GM23338 (cell line): ENCODE results near the gene NEK7. TPM values are rescaled to one million over a fixed set of nuclear protein-coding genes. Genes with fewer than 3 reads are reported as not detected.

Experiments used
- ATAC-seq: fragments of 200-7000 bp; cut with Tn5 transposase; 3 replicates; pipeline ENCODE4 v1.9.1; 2020
- DNase-seq: peaks from one replicate; pipeline ENCODE4 v3.0.0-alpha.2; 2015; ENCODE audit warnings: low spot score
- H2AFZ ChIP-seq: fragments of 200-600 bp; sonication (generic); 2 replicates; pipeline ENCODE4 v1.8.0; 2016; ENCODE audit warnings: antibody characterized with exemption, mild to moderate bottlenecking, moderate library complexity
- H3F3A ChIP-seq: fragments of 200-600 bp; sonication (generic); replicated peaks from 2 replicates; pipeline ENCODE4 v1.8.0; 2017; ENCODE audit warnings: antibody characterized with exemption, mixed run types, low read depth
- H3K27ac ChIP-seq: fragments of 200-600 bp; sonication (generic); 2 replicates; pipeline ENCODE4 v1.6.1; 2016; ENCODE audit warnings: low read depth
- H3K27me3 ChIP-seq: fragments of 200-600 bp; sonication (generic); 2 replicates; pipeline ENCODE4 v1.8.0; 2016; ENCODE audit warnings: mild to moderate bottlenecking, mixed run types, moderate library complexity; ENCODE audit not compliant: insufficient read depth
- H3K36me3 ChIP-seq: fragments of 200-600 bp; sonication (generic); 2 replicates; pipeline ENCODE4 v1.8.0; 2016; ENCODE audit warnings: mild to moderate bottlenecking; ENCODE audit not compliant: insufficient read depth
- H3K4me1 ChIP-seq: fragments of 200-600 bp; sonication (generic); 2 replicates; pipeline ENCODE4 v1.8.0; 2016; ENCODE audit warnings: mild to moderate bottlenecking, moderate library complexity; ENCODE audit not compliant: insufficient read depth
- H3K4me2 ChIP-seq: fragments of 200-600 bp; sonication (generic); 2 replicates; pipeline ENCODE4 v1.7.1; 2017; ENCODE audit warnings: mixed run types
- H3K4me3 ChIP-seq: fragments of 200-600 bp; sonication (generic); 2 replicates; pipeline ENCODE4 v1.6.1; 2016; ENCODE audit warnings: mixed run types
- H3K79me2 ChIP-seq: fragments of 200-600 bp; sonication (generic); replicated peaks from 2 replicates; pipeline ENCODE4 v1.8.0; 2017; ENCODE audit warnings: mild to moderate bottlenecking; ENCODE audit not compliant: insufficient read depth
- H3K9me2 ChIP-seq: fragments of 200-600 bp; sonication (generic); 2 replicates; pipeline ENCODE4 v1.8.0; 2017; ENCODE audit not compliant: insufficient read depth
- H4K20me1 ChIP-seq: fragments of 200-600 bp; sonication (generic); replicated peaks from 2 replicates; pipeline ENCODE4 v1.8.0; 2017; ENCODE audit warnings: mild to moderate bottlenecking; ENCODE audit not compliant: insufficient read depth
- H3K27ac Mint-ChIP-seq: 2 replicates; pipeline ENCODE4 v1.8.0; 2020; ENCODE audit warnings: inconsistent platforms, mild to moderate bottlenecking, moderate library complexity, mixed read lengths
- H3K27me3 Mint-ChIP-seq: 3 replicates; pipeline ENCODE4 v1.8.0; 2022; ENCODE audit warnings: low read depth, mild to moderate bottlenecking, moderate library complexity, mixed read lengths, inconsistent platforms; ENCODE audit not compliant: insufficient read depth, poor library complexity
- H3K36me3 Mint-ChIP-seq: 3 replicates; pipeline ENCODE4 v1.8.0; 2021; ENCODE audit warnings: low read depth, mild to moderate bottlenecking, inconsistent platforms, moderate library complexity, mixed read lengths
- H3K4me1 Mint-ChIP-seq: 3 replicates; pipeline ENCODE4 v1.8.0; 2020; ENCODE audit warnings: mild to moderate bottlenecking, inconsistent platforms, mixed read lengths
- H3K4me3 Mint-ChIP-seq: 3 replicates; pipeline ENCODE4 v1.8.0; 2021; ENCODE audit warnings: moderate library complexity, mild to moderate bottlenecking, inconsistent platforms, mixed read lengths
- H3K9me3 Mint-ChIP-seq: 3 replicates; pipeline ENCODE4 v1.8.0; 2020; ENCODE audit warnings: moderate library complexity, mild to moderate bottlenecking, inconsistent platforms, mixed read lengths
- CTCF ChIP-seq, 2 experiments: fragments of 200-600 bp in 1 of 2; sonication (generic) in 1 of 2; conservative IDR thresholded peaks; 2 replicates each; pipeline versions ENCODE4 v1.5.1 to v1.6.1; 2016 to 2017; ENCODE audit warnings: antibody characterized with exemption in 2 of 2, low read depth in 2 of 2, mild to moderate bottlenecking in 2 of 2, moderate library complexity in 1 of 2
- EZH2 ChIP-seq: fragments of 200-600 bp; sonication (generic); IDR thresholded peaks from one replicate; pipeline ENCODE4 v1.8.0; 2017; ENCODE audit warnings: antibody characterized with exemption, mild to moderate bottlenecking, low read depth; ENCODE audit not compliant: unreplicated experiment
- EZH2phosphoT487 ChIP-seq: fragments of 200-600 bp; sonication (generic); IDR thresholded peaks from one replicate; pipeline ENCODE4 v1.8.1; 2018; ENCODE audit warnings: antibody characterized with exemption; ENCODE audit not compliant: unreplicated experiment
- JUNB ChIP-seq: IDR thresholded peaks from one replicate; pipeline ENCODE4 v1.6.1; 2016; ENCODE audit warnings: antibody characterized with exemption; ENCODE audit not compliant: unreplicated experiment
- REST ChIP-seq: IDR thresholded peaks from one replicate; pipeline ENCODE4 v1.6.1; 2018; ENCODE audit warnings: antibody characterized with exemption; ENCODE audit not compliant: unreplicated experiment
- STAT1 ChIP-seq: IDR thresholded peaks from one replicate; pipeline ENCODE4 v1.6.1; 2016; ENCODE audit warnings: antibody characterized with exemption; ENCODE audit not compliant: unreplicated experiment
- ZNF114 ChIP-seq: fragments of 250-450 bp; sonication (Bioruptor Pico); IDR thresholded peaks from 2 replicates; pipeline ENCODE4 v1.5.0; 2020; ENCODE audit warnings: mild to moderate bottlenecking, moderate library complexity
- ZNF331 ChIP-seq: fragments of 250-450 bp; sonication (Bioruptor Pico); IDR thresholded peaks from 2 replicates; pipeline ENCODE4 v1.5.0; 2020; ENCODE audit warnings: low read depth, mild to moderate bottlenecking, moderate library complexity
- ZNF462 ChIP-seq: fragments of 250-450 bp; sonication (Bioruptor Pico); IDR thresholded peaks from 2 replicates; pipeline ENCODE4 v1.5.0; 2020; ENCODE audit warnings: mild to moderate bottlenecking, moderate library complexity
- polyA plus RNA-seq: library from polyadenylated mRNA; unstranded; fragments of >200 nt; fragmentation: Nextera tagmentation; extraction: Ambion mirVana; gene quantifications from 2 replicates; pipeline ENCODE4 v1.2.1, GENCODE V29; 2016
- total RNA-seq: library from RNA; depleted of rRNA; stranded (reverse); fragments of >200 nt; shearing (Covaris generic); gene quantifications from 2 replicates; pipeline ENCODE4 v1.2.3, GENCODE V29; 2014

The NEK7 gene
- total and polyA plus RNA-seq, 2 experiments from 2014 or later: 4.8 to 15.3 TPM

DNA sequence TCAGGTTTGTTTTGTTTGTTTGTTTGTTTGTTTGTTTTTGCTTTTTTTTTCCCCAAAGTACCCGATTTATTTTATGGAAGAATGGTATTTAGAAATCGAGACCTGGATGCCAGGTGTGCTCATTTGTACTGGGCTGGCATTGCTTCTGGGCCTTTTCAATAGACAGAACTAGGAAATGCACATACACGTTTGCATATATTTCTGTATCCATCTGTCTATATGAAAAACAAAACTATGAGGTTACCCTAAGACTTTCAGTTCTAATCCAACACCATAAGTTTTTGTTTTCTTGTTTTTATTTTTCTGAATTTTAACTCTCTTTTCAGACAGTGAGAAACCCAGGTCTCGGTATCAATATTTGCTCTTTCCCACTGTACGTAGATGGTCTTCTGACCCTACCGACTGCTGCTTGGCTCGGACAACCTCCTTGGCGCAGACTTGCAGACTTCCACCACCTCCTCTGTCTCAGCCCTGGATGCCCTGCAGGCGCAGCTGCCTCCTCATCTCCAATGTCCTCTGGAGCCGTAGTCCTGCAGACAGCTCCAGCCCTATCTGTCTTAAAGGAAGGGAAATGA lies 171.7 kb downstream of the NEK7 start:
- Mint-ChIP-seq H3K4me3 (no peak overlapping the region), H3K27me3 (peaks cover 2% of the 10 kb centered on the region), H3K4me1 (peaks cover 4% of the 10 kb centered on the region), H3K27ac (no peak overlapping the region), H3K9me3 (no peaks in the 10 kb centered on the region; the same call in 2 of the 3 replicates), H3K36me3 (no peaks in the 10 kb centered on the region)
- Histone ChIP-seq H3K36me3 (no peaks in the 10 kb centered on the region), H3K4me1 (no peaks in the 10 kb centered on the region), H4K20me1 (no peaks in the 10 kb centered on the region), H3K27ac (no peak overlapping the region), H3K4me3 (no peak overlapping the region), H3F3A (no peaks in the 10 kb centered on the region), H3K4me2 (no peak overlapping the region), H3K27me3 (no peaks in the 10 kb centered on the region), H3K79me2 (no peaks in the 10 kb centered on the region), H2AFZ (no peak overlapping the region), H3K9me2 (no peaks in the 10 kb centered on the region)
- no peak for DNase-seq
- TF ChIP-seq REST (no peak), ZNF114 (CRISPR knock-in tag) (no peak), EZH2phosphoT487 (no peak), CTCF (conservative IDR thresholded peaks at IDR 0.05; ENCODE audit: low read depth in 2 of 2) (no peak), EZH2 (no peak), STAT1 (no peak), ZNF331 (CRISPR knock-in tag) (no peak), ZNF462 (no peak), JUNB (no peak)
- ATAC-seq: no peak
